NT2/D1 (cell line): Measurements from ENCODE around the gene PHACTR3.

ENCODE experiments used
- SUZ12 ChIP-seq: IDR thresholded peaks from 2 replicates; pipeline ENCODE4 v1.6.1; 2011; ENCODE audit not compliant: insufficient read length, insufficient read depth; ENCODE audit errors: extremely low read depth
- YY1 ChIP-seq: IDR thresholded peaks from 2 replicates; pipeline ENCODE4 v1.6.1; 2011; ENCODE audit not compliant: insufficient read length, insufficient read depth
- ZNF274 ChIP-seq: IDR thresholded peaks from 2 replicates; pipeline ENCODE4 v1.6.1; 2011; ENCODE audit warnings: mild to moderate bottlenecking, low read depth, low read length

GRCh38 chr20:59688999-59689398 lies 84.7 kb downstream of the PHACTR3 start:
- no peak for TF ChIP-seq YY1
- no peak for TF ChIP-seq ZNF274
- no peak for TF ChIP-seq SUZ12
